ENCODE measurements around the gene CASP8. TPM values are rescaled to one million over a fixed set of nuclear protein-coding genes. Genes with fewer than 3 reads are reported as not detected.

CASP8 gene
- total RNA-seq, 1 donor from 2014 or later, result 2.1 TPM

- H3K4me3 Mint-ChIP-seq, result no peak overlapping the region
- H3K4me1 Mint-ChIP-seq, result no peaks in the 10 kb centered on the region
- H3K27ac Mint-ChIP-seq, result no peak overlapping the region
- Histone ChIP-seq H3K4me2 (no peak overlapping the region), H3F3A (ENCODE audit: low read depth) (no peaks in the 10 kb centered on the region), H3K4me3 (no peak overlapping the region), H3K27me3 (no peaks in the 10 kb centered on the region), H3K9me3 (ENCODE audit: low read depth) (no peaks in the 10 kb centered on the region), H3K27ac (no peak overlapping the region), H3K36me3 (no peaks in the 10 kb centered on the region), H3K4me1 (no peaks in the 10 kb centered on the region), H4K20me1 (ENCODE audit: low read depth) (no peaks in the 10 kb centered on the region), H2AFZ (replicated peaks) (no peak overlapping the region), H3K9ac (no peak overlapping the region), H3K79me2 (ENCODE audit: low read depth) (no peaks in the 10 kb centered on the region)
- TF ChIP-seq EZH2 (IDR thresholded peaks at IDR 0.05) (no peak), EZH2phosphoT487 (IDR thresholded peaks at IDR 0.05) (no peak)
- TF ChIP-seq, protein P1, sequence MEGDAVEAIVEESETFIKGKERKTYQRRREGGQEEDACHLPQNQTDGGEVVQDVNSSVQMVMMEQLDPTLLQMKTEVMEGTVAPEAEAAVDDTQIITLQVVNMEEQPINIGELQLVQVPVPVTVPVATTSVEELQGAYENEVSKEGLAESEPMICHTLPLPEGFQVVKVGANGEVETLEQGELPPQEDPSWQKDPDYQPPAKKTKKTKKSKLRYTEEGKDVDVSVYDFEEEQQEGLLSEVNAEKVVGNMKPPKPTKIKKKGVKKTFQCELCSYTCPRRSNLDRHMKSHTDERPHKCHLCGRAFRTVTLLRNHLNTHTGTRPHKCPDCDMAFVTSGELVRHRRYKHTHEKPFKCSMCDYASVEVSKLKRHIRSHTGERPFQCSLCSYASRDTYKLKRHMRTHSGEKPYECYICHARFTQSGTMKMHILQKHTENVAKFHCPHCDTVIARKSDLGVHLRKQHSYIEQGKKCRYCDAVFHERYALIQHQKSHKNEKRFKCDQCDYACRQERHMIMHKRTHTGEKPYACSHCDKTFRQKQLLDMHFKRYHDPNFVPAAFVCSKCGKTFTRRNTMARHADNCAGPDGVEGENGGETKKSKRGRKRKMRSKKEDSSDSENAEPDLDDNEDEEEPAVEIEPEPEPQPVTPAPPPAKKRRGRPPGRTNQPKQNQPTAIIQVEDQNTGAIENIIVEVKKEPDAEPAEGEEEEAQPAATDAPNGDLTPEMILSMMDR (IDR thresholded peaks at IDR 0.05), result no peak
- H3K9me3 Mint-ChIP-seq, result peaks cover 20% of the 10 kb centered on the region
- no peak for DNase-seq (ENCODE audit: low spot score)
- no peaks in the 10 kb centered on the region for H3K36me3 Mint-ChIP-seq
- no peaks in the 10 kb centered on the region for H3K27me3 Mint-ChIP-seq (ENCODE audit: insufficient read depth, low read depth)
Measured at GRCh38 chr2:201320701-201321100, 60.4 kb downstream of the CASP8 start.

- Histone ChIP-seq H3K4me1 (no peaks in the 10 kb centered on the region), H2AFZ (replicated peaks) (no peak overlapping the region), H3K4me3 (no peak overlapping the region), H3K79me2 (ENCODE audit: low read depth) (no peaks in the 10 kb centered on the region), H3K27ac (no peak overlapping the region), H3K4me2 (no peak overlapping the region), H3K27me3 (no peaks in the 10 kb centered on the region), H3K36me3 (no peaks in the 10 kb centered on the region), H3K9me3 (ENCODE audit: low read depth) (no peaks in the 10 kb centered on the region), H4K20me1 (ENCODE audit: low read depth) (no peaks in the 10 kb centered on the region), H3K9ac (no peak overlapping the region), H3F3A (ENCODE audit: low read depth) (no peaks in the 10 kb centered on the region)
- no peak for DNase-seq (ENCODE audit: low spot score)
- H3K4me3 Mint-ChIP-seq, result no peak overlapping the region
- no peaks in the 10 kb centered on the region for H3K36me3 Mint-ChIP-seq
- no peaks in the 10 kb centered on the region for H3K27me3 Mint-ChIP-seq (ENCODE audit: insufficient read depth, low read depth)
- peaks cover 29% of the 10 kb centered on the region for H3K9me3 Mint-ChIP-seq
- no peak overlapping the region for H3K27ac Mint-ChIP-seq
- H3K4me1 Mint-ChIP-seq, result no peaks in the 10 kb centered on the region
- no peak for TF ChIP-seq EZH2 (IDR thresholded peaks at IDR 0.05)
- no peak for TF ChIP-seq EZH2phosphoT487 (IDR thresholded peaks at IDR 0.05)
- TF ChIP-seq, protein P1 (IDR thresholded peaks at IDR 0.05), result no peak
Measured at GRCh38 chr2:201322772-201323171, 62.4 kb downstream of the CASP8 start.

- Histone ChIP-seq H3K27ac (no peak overlapping the region), H3K9me3 (ENCODE audit: low read depth) (no peaks in the 10 kb centered on the region), H3K79me2 (ENCODE audit: low read depth) (no peaks in the 10 kb centered on the region), H3K4me3 (no peak overlapping the region), H3K36me3 (no peaks in the 10 kb centered on the region), H4K20me1 (ENCODE audit: low read depth) (no peaks in the 10 kb centered on the region), H3K4me1 (no peaks in the 10 kb centered on the region), H2AFZ (replicated peaks) (no peak overlapping the region), H3K9ac (no peak overlapping the region), H3K27me3 (no peaks in the 10 kb centered on the region), H3K4me2 (no peak overlapping the region), H3F3A (ENCODE audit: low read depth) (no peaks in the 10 kb centered on the region)
- Mint-ChIP-seq H3K27me3 (ENCODE audit: insufficient read depth, low read depth) (no peaks in the 10 kb centered on the region), H3K4me3 (no peak overlapping the region), H3K36me3 (no peaks in the 10 kb centered on the region), H3K27ac (no peak overlapping the region), H3K9me3 (peaks cover 23% of the 10 kb centered on the region), H3K4me1 (no peaks in the 10 kb centered on the region)
- DNase-seq (ENCODE audit: low spot score), result no peak
- no peak for TF ChIP-seq EZH2 (IDR thresholded peaks at IDR 0.05)
- TF ChIP-seq, protein P1 (IDR thresholded peaks at IDR 0.05), result no peak
- TF ChIP-seq EZH2phosphoT487 (IDR thresholded peaks at IDR 0.05), result no peak
Measured at GRCh38 chr2:201327678-201328077, 67.3 kb downstream of the CASP8 start.
